SK-N-SH treated with all-trans-retinoic acid at 6 μM for 48 hours (cell line): ENCODE results near the gene FNDC11.

ENCODE experiments used
- ARNTL ChIP-seq: fragments of 450-650 bp; formaldehyde crosslinking; IDR thresholded peaks from 2 replicates; pipeline ENCODE4 v1.5.0; 2020; ENCODE audit warnings: low read depth, mild to moderate bottlenecking, moderate library complexity, borderline replicate concordance
- PPARA ChIP-seq: fragments of 250-450 bp; sonication (Bioruptor Pico); IDR thresholded peaks from 2 replicates; pipeline ENCODE4 v1.5.0; 2020; ENCODE audit warnings: mild to moderate bottlenecking, borderline replicate concordance
- ZC3H10 ChIP-seq: fragments of 250-450 bp; sonication (Bioruptor Pico); IDR thresholded peaks from 2 replicates; pipeline ENCODE4 v1.5.1; 2021; ENCODE audit warnings: mild to moderate bottlenecking, moderate library complexity
- ZFP30 ChIP-seq: fragments of 450-650 bp; formaldehyde crosslinking; IDR thresholded peaks from 2 replicates; pipeline ENCODE4 v1.5.0; 2022; ENCODE audit warnings: mild to moderate bottlenecking, moderate library complexity
- ZNF565 ChIP-seq: fragments of 450-650 bp; formaldehyde crosslinking; conservative IDR thresholded peaks from 2 replicates; pipeline ENCODE4 v1.5.0; 2020; ENCODE audit warnings: low read depth, mild to moderate bottlenecking, moderate library complexity
- TF ChIP-seq, protein P1 (sequence below): fragments of 250-450 bp; sonication (Bioruptor Pico); IDR thresholded peaks from 2 replicates; pipeline ENCODE4 v1.8.0; 2020; ENCODE audit warnings: mild to moderate bottlenecking, moderate library complexity, borderline replicate concordance
- TF ChIP-seq, protein P2 (sequence below): fragments of 250-450 bp; sonication (Bioruptor Pico); IDR thresholded peaks from 2 replicates; pipeline ENCODE4 v1.5.0; 2020; ENCODE audit warnings: mild to moderate bottlenecking, moderate library complexity

DNA sequence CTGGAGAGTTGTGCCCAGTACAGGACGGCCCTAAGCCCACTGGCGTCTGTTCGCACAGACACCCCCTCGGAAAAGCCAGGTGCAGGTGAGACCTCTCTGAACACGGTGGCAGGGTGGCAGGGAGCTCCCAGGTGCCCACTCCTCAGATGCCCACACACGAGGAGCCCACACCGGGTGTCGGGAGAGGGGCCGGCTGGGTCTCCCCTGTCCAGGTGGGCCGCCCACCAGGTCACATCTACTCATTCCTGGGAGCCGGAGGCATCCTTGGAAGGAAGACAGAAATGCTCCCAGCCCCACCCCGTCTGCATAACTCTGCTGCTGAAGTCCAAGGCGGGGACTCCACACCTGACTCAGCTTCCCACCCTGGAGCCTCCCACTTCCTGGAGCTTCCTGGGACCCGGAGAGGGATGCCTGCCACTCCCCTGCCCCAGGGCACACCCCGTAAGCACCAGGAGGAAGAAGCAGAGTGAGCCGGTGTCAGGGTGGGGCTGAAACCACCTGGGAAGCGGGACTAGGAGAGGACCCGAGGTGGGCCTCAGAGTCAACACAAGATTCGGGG lies 8.9 kb upstream of the FNDC11 start:
- TF ChIP-seq ZFP30 (CRISPR knock-in tag) (no peak), ZC3H10 (no peak), ZNF565 (CRISPR knock-in tag) (no peak), ARNTL (CRISPR knock-in tag) (no peak), PPARA (CRISPR knock-in tag) (no peak)
- TF ChIP-seq, protein P1, sequence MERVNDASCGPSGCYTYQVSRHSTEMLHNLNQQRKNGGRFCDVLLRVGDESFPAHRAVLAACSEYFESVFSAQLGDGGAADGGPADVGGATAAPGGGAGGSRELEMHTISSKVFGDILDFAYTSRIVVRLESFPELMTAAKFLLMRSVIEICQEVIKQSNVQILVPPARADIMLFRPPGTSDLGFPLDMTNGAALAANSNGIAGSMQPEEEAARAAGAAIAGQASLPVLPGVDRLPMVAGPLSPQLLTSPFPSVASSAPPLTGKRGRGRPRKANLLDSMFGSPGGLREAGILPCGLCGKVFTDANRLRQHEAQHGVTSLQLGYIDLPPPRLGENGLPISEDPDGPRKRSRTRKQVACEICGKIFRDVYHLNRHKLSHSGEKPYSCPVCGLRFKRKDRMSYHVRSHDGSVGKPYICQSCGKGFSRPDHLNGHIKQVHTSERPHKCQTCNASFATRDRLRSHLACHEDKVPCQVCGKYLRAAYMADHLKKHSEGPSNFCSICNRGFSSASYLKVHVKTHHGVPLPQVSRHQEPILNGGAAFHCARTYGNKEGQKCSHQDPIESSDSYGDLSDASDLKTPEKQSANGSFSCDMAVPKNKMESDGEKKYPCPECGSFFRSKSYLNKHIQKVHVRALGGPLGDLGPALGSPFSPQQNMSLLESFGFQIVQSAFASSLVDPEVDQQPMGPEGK (CRISPR knock-in tag): no peak
- TF ChIP-seq, protein P2, sequence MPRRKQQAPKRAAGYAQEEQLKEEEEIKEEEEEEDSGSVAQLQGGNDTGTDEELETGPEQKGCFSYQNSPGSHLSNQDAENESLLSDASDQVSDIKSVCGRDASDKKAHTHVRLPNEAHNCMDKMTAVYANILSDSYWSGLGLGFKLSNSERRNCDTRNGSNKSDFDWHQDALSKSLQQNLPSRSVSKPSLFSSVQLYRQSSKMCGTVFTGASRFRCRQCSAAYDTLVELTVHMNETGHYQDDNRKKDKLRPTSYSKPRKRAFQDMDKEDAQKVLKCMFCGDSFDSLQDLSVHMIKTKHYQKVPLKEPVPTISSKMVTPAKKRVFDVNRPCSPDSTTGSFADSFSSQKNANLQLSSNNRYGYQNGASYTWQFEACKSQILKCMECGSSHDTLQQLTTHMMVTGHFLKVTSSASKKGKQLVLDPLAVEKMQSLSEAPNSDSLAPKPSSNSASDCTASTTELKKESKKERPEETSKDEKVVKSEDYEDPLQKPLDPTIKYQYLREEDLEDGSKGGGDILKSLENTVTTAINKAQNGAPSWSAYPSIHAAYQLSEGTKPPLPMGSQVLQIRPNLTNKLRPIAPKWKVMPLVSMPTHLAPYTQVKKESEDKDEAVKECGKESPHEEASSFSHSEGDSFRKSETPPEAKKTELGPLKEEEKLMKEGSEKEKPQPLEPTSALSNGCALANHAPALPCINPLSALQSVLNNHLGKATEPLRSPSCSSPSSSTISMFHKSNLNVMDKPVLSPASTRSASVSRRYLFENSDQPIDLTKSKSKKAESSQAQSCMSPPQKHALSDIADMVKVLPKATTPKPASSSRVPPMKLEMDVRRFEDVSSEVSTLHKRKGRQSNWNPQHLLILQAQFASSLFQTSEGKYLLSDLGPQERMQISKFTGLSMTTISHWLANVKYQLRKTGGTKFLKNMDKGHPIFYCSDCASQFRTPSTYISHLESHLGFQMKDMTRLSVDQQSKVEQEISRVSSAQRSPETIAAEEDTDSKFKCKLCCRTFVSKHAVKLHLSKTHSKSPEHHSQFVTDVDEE: no peak
